Activated effector memory CD4-positive, alpha-beta T cell treated with anti-CD3 and anti-CD28 coated beads, Interleukin-2, amount 50 U/mL, for 16 hours (primary cell): Measurements from ENCODE around the gene STK39.

ENCODE experiments used
- DNase-seq: peaks from one replicate; pipeline ENCODE4 v3.0.0-alpha.2; 2020

Gene STK39

DNA sequence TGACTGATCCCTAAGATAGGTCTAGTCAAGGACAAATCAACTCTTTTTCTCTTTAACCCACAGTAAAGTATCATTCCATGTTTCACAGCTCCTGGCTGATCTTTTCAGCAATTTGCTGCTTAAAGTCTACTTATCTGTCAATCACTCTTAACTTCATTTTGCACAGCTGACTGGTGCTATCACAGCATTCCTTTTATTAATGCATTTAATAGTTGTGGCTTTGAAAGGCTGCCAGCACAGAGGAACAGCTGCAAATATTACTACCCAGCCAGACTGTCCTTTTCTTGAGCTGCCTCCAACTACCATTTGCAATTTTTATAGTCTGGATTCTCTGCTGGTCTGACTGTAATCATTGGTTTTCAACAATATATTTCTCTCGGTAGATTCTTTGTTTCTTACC lies 303.5 kb downstream of the STK39 start:
- no peak for DNase-seq

DNA sequence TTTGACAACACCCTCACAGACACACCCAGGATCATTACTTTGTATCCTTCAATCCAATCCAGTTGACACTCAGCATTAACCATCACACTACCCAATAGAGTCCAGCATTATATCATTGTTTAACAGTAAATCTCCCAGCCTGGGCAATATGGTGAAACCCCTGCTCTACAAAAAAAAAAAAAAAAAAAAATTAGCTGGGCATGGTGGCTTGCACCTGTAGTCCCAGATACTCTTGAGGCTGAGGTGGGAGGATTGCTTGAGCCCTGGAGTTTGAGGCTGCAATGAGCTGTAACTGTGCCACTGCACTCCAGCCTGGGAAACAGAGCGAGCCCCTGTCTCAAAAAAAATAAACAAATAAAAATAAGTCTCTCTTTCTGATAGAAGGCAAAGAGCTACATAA lies 304.0 kb downstream of the STK39 start:
- DNase-seq, result no peak

DNA sequence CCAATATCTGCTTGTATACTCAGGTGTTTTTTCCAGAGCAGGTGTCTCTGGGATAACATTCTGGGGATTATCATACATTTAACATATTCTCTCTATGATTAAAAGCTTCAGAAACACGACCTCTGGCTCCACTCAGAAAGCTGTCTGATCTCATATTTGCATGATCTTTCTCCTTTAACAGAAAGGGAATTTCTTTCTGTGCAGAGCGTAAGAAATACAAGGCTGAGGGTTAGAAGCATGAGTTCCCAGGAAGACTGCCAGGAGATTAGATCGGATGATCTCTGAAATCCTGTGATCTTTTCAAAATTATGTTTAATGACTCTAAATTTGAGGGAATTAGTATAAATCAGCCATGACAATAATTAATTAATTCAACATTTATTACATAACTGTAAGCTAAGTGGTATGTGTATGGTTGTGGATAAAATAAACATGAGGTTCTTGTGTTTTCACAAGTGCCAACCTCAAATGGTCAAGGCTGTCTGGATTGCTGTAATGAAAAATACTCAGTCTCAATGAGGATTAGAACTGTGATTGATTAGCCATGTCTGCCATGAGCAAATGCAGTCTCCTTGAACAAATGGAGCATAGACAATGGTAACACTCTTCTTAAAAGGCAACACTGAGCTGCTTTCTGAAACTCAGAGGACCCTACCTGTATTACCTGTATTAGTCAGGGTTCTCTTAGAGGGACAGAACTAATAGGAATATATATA lies 304.9 kb downstream of the STK39 start:
- no peak for DNase-seq

DNA sequence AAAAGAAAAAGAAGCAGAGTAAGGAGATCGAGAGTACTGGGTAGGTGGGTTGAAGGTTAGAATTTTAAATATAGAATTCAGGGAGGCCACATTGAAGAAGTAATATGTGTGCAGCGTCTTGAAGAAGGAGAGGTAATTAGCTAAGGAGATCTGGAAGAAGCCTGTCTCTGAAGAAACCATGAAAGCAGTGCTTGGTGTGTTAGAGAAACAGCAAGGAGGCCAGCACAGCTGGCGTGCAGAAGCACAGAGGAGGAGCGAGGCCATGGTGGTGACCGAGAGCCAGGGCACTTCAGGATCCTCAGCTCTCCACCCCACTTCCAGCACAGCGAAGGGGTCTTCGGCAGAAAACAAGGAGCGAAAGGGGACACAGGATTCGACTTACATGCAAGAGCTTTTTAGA lies 305.8 kb downstream of the STK39 start:
- DNase-seq, result no peak

DNA sequence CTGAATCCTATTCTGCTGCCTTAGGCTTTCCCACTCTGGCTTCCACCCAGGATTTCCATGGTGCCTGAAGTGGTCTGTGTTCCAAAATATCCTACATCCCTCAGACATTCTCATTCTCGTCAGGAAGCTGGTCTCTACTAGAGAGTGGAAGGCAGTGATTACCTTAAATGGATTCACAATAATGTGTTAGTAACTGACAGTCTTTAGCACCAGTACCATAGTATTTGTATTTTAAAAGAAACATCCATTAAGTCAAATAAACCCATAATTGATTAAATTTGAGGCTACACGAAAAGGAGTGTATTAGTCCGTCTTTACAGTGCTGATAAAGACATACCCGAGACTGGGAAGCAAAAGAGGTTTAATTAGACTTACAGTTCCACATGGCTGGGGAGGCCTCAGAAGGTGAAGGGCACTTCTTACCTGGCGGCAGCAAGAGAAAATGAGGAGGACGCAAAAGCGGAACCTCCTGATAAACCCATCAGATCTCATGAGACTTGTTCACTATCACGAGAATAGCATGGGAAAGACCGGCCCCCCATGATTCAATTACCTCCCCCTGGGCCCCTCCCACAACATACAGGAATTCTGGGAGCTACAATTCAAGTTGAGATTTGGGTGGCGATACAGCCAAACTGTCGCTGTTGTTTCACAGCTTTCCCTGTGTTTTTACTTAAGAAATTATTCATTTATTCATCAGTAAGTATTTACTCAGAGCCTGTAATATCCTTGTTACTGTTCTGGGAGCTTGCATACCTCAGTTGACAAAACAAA lies 306.5 kb downstream of the STK39 start:
- DNase-seq, result no peak

DNA sequence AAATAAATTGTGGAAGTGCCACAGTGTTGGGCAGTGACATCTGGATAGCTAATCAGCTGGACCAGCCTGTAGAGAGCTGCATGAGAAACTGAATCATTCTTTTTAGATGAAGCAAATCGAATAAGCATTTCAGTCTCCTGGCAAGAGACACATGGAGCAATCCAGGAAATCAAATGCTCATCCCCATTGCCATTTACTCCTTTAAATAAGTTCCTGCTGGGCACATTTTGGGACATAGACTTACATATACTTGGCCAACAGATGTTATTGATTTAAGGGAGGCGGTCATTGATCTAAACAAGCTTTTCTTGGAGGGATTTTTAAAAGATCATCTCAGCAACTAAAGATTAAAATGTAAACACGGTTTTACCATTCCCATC lies 307.1 kb downstream of the STK39 start:
- no peak for DNase-seq

- DNase-seq, result no peak
Observed at GRCh38 chr2:167939514-167940345, 307.7 kb downstream of the STK39 start.

GRCh38 chr2:167937403-167937802 lies 310.0 kb downstream of the STK39 start:
- DNase-seq, result no peak

DNA sequence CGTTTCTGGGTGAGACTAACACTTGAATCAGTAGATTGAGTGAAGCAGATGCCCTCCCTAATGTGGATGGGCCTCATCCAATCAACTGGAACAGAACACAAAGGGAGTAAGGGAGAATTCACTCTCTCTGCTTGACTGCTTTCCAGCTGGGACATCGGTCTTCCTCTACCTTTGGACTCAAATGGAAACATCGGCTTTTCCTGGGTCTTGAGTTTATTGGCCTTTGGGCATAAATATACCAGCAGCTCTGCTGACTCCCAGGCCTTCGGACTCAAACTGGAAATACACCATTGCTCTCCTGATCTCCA lies 311.6 kb downstream of the STK39 start:
- no peak for DNase-seq

GRCh38 chr2:167933097-167933814 lies 314.1 kb downstream of the STK39 start:
- no peak for DNase-seq

DNA sequence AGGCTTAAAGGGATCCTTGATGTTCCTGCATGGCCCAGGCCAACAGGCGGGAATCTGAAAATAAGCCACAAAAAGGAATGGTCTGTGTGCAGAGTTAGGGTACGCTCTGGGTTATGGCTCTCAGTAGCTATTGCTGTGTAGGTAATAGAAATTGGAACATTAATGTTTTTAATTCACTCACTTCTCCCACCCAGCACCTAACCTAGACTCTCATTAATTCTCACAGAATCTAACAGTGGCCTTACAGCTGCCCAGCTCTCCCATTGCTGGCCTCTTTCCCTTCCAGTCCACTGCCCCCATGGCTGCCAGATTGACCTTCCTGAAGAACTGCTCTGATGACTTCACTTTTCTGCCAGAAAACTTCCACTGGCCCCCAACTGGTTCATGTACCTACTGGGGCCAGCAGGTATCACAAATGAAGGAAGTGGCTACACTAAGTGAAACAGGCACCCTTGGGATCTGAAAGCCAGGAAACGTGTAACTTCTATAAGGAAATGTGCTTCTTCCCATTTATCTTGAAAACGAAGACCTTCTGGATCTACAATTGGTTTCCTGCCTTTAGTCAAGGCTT lies 315.2 kb downstream of the STK39 start:
- DNase-seq, result no peak

- no peak for DNase-seq
Observed at GRCh38 chr2:167929484-167929883, 317.9 kb downstream of the STK39 start.

DNA sequence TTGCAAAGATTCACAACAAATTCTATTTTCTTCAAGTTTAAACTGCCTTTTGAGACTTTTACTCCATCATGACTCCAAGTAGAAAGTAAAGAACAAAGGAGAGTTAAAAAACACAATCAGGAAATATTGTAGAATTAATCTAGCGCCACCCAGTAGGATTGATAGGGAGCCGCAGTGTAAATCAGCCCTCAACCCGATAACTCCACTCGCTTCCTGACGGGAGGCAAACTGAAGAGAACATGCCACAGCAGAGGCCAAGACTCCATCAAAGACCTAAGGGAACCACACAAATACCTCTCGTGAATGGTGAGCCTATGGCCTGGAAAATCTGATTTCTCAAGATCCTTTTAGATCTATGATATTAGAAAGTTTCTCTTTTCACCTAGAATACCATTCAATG lies 319.0 kb downstream of the STK39 start:
- no peak for DNase-seq

DNA sequence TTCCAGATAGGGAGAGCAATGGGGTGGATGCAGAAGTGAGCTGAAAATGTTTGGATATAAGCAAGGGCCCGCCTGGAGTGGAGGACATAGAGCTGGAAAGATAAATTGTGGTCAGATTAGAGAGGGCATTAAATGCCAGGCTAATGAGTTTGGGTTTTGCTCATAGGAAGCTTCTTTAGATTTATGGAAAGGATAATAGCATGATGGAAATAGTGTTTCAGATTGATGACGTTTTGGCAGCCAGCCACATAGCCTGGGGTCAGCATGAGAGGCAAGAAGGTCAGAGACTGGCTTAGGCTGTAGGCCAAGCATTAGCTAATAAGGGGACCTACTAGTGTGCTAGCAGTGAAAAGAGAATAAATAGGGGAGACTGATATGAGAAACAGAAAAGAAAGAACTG lies 321.6 kb downstream of the STK39 start:
- no peak for DNase-seq

DNA sequence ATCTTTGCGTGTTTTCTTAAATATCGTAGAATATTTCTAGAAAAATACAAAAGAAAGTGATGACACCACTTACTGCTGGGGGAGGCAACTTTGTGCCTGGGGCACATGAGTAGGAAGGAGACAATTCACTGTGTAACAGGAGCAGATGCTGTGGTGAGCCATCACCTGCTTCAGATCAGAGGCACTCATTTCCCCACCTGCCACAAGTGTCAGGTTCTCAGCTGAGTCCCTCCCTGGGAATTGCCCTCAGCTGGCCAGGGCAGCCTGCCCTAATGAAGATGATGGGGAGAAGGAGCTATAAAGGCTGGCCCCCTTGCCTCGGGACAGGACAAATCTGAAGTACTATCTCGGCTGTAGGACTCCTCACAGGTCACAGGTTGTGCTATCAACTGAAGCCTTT lies 322.8 kb downstream of the STK39 start:
- no peak for DNase-seq

- no peak for DNase-seq
Observed at GRCh38 chr2:167916756-167917155, 330.6 kb downstream of the STK39 start.

DNA sequence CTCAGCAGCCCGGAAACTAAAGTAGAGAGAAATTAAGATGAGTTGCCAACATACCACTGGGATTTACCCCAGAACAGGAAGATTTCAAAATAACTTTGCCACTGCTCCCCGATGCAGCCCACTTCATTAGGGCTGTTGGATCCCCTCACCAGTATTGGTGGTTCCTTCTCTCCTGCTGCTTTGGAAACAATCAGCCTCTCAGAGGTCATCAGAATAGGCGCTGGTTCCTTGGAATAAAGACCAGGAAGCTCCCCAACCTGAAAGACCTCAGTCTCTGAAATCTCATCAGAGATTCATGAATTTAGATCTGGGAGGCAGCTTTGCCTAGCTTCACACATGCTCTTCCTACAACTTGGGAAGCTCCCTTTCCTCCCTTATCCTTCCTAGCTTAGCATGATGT lies 332.4 kb downstream of the STK39 start:
- DNase-seq, result no peak

DNA sequence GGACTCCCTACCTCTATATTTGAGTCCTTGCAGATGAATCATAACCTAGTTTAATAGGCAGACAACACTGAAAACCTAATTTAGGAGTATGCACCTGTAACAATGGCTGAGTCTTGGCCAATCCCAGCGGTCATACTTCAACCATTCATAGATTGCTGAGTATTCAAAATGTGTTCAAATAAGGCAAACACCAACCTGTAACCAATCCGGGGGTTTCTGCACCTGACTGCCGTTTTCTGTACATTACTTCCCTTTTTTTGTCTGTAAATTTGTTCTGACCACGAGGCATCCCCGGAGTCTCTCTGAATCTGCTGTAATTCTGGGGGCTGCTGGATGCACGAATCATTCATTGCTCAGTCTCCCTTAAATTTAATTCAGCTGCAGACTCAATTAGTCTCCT lies 338.6 kb downstream of the STK39 start:
- DNase-seq, result no peak

DNA sequence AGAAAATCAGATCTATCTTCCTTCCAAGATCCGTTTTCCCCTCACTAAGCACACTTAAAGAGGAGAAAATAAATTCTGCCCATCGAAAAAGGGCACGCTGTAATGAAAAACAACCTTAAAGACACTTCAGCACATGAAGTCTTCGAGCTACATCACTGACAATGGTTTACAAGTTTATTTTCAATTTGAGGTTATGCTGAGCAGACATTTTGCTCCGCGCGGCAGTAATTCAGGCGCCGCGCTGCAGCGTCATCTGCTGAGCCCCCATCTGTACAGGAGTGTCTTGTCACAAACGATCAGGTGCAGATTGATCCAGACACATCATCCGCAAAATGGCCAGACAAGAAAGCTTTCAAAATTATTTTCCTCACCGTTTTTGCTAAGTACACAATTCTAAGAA lies 341.7 kb downstream of the STK39 start:
- no peak for DNase-seq
